Spleen (tissue), 7 donors: ENCODE results near the gene INTS6.

Experiments
- CTCF ChIP-seq, 11 experiments: fragments of 200-600 bp in 7 of 11; fragments of 450-650 bp in 4 of 11; sonication (generic) in 4 of 11; IDR thresholded peaks in 8 of 11; conservative IDR thresholded peaks in 3 of 11; 1 replicate in 7 of 11; 2 replicates in 4 of 11; pipeline versions ENCODE4 v1.4.0 to v1.8.0; 2016 to 2021; ENCODE audit warnings: antibody characterized with exemption in 11 of 11, inconsistent platforms in 4 of 11, mild to moderate bottlenecking in 1 of 11
- POLR2A ChIP-seq, 3 donors: fragments of 450-650 bp; IDR thresholded peaks; one replicate each; pipeline ENCODE4 v1.5.1; 2017; ENCODE audit warnings: antibody characterized with exemption in 3 of 3, mild to moderate bottlenecking in 1 of 3
- POLR2AphosphoS5 ChIP-seq, 3 donors: sonication (generic); formaldehyde crosslinking; IDR thresholded peaks; one replicate each; pipeline ENCODE4 v1.5.1; 2017; ENCODE audit warnings: antibody characterized with exemption in 3 of 3
- donor health status: DM: no; HTN: no; CAD: no; lungs with moderate emphysema.
- donor health status: DM: no; HTN: no; CAD: no.
- donor health status: DM: no; HTN: no; CAD: no.

GRCh38 chr13:51346397-51346796 is 106.4 kb downstream of the INTS6 start:
- TF ChIP-seq CTCF (IDR thresholded peaks at IDR 0.05 in 8 of 11, conservative IDR thresholded peaks at IDR 0.05 in 3 of 11) (no peak), POLR2A (IDR thresholded peaks at IDR 0.05) (no peak), POLR2AphosphoS5 (IDR thresholded peaks at IDR 0.05) (no peak)
